Measurements from ENCODE around the gene CHCHD3. TPM values are rescaled to one million over a fixed set of nuclear protein-coding genes. Genes with fewer than 3 reads are reported as not detected.

Gene CHCHD3
- total RNA-seq, 1 experiment from 2014 or later: 100 TPM

DNA sequence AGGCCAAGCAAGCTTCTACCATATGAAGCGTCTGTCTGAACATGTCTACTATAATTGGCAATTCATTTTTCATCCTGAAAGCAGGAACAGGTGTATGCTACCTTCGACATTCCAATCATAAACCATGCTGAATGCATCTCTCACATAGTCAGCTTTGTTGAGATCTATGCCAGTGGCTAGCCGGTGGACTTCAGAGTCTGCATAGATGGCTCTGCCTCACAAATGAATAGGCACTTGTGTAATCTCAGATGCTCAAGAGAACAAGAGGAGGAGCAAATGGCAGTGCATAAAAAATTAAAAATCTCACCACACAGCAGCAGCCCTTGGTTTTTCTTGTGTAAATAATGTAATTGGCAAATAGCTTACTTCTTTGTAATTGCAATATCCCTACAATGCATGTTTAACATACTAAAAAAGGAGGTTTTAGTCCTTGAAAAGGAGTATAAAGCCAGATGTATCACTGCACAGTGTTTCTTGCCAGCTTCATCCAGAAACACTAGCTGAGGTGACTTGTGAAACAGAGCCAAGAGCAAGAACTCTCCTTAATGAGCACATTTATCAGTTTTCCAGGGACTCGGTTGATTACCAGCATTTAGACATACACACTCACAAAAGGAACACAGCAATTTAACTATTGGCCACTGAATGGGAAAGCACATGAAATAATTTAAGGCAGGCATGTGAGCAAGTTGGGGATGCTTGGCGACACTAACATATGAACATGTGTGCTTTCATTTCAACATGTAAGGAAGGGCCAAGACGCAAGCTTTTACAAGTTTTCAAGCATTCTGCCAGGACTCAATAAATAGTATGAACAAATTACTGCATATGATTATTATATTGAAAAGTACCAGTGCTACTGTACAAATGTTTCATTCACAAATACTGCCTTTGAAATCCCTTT is 255.7 kb downstream of the CHCHD3 start:
- ChIA-PET POLR2A (ENCODE audit: unreplicated experiment) (no interaction called here), CTCF (no interaction called here)
- H3K9me2 ChIP-seq (ENCODE audit: insufficient read depth): no peaks in the 10 kb centered on the region; the same call in 1 of the 2 replicates
- no peak overlapping the region for H3K4me3 ChIP-seq
- H2AFZ ChIP-seq: no peak overlapping the region
- no peaks in the 10 kb centered on the region for H3K9me3 ChIP-seq (ENCODE audit: insufficient read depth, low read depth)
- H4K20me1 ChIP-seq (ENCODE audit: insufficient read depth): no peaks in the 10 kb centered on the region
- no peak overlapping the region for H3K27ac ChIP-seq
- TF ChIP-seq EZH2 (IDR thresholded peaks at IDR 0.05; ENCODE audit: low read depth): no peak
- TF ChIP-seq, protein P1, sequence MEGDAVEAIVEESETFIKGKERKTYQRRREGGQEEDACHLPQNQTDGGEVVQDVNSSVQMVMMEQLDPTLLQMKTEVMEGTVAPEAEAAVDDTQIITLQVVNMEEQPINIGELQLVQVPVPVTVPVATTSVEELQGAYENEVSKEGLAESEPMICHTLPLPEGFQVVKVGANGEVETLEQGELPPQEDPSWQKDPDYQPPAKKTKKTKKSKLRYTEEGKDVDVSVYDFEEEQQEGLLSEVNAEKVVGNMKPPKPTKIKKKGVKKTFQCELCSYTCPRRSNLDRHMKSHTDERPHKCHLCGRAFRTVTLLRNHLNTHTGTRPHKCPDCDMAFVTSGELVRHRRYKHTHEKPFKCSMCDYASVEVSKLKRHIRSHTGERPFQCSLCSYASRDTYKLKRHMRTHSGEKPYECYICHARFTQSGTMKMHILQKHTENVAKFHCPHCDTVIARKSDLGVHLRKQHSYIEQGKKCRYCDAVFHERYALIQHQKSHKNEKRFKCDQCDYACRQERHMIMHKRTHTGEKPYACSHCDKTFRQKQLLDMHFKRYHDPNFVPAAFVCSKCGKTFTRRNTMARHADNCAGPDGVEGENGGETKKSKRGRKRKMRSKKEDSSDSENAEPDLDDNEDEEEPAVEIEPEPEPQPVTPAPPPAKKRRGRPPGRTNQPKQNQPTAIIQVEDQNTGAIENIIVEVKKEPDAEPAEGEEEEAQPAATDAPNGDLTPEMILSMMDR (conservative IDR thresholded peaks at IDR 0.05): no peak
- no peaks in the 10 kb centered on the region for H3K27me3 ChIP-seq (ENCODE audit: insufficient read depth, low read depth)
- no peaks in the 10 kb centered on the region for H3K36me3 ChIP-seq (ENCODE audit: low read depth)
- H3K4me1 ChIP-seq (replicated peaks; ENCODE audit: insufficient read depth): no peaks in the 10 kb centered on the region
- no TSS peak for BruUV-seq (replicated peaks)
- intact Hi-C loops (cut with micrococcal nuclease; ENCODE audit: unreplicated experiment): no loop called here
- H3K79me2 ChIP-seq (ENCODE audit: low read depth): no peaks in the 10 kb centered on the region
- no peak overlapping the region for H3K4me2 ChIP-seq
- DNase-seq: no peak
- no peaks in the 10 kb centered on the region for H3F3A ChIP-seq (ENCODE audit: insufficient read depth, low read depth)

DNA sequence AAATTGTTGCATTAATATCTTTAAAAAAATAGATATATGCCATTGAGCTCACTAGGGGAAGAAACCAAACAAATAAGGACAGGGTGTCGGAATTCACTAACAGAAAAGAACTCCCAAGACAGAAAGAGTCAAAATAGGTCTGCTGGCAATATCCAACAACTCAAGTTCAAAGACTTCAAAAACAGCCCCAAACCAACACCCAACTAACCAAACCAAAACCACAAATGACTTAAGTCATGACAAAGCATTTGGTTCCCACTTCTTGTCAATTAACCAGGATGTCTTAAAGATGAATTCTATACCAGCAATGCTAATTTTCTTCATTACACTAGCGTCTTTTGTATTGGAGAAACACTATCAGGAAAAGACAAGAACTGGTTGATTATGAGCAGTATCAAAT is 256.7 kb downstream of the CHCHD3 start:
- Histone ChIP-seq H3K4me1 (replicated peaks; ENCODE audit: insufficient read depth) (no peaks in the 10 kb centered on the region), H3K79me2 (ENCODE audit: low read depth) (no peaks in the 10 kb centered on the region), H3K9me2 (ENCODE audit: insufficient read depth) (no peaks in the 10 kb centered on the region; the same call in 1 of the 2 replicates), H3F3A (ENCODE audit: insufficient read depth, low read depth) (no peaks in the 10 kb centered on the region), H3K4me3 (no peak overlapping the region), H4K20me1 (ENCODE audit: insufficient read depth) (no peaks in the 10 kb centered on the region), H2AFZ (no peak overlapping the region), H3K27ac (no peak overlapping the region), H3K27me3 (ENCODE audit: insufficient read depth, low read depth) (no peaks in the 10 kb centered on the region), H3K36me3 (ENCODE audit: low read depth) (no peaks in the 10 kb centered on the region), H3K4me2 (no peak overlapping the region), H3K9me3 (ENCODE audit: insufficient read depth, low read depth) (no peaks in the 10 kb centered on the region)
- no peak for DNase-seq
- intact Hi-C loops (cut with micrococcal nuclease; ENCODE audit: unreplicated experiment): no loop called here
- no TSS peak for BruUV-seq (replicated peaks)
- POLR2A ChIA-PET (ENCODE audit: unreplicated experiment): no interaction called here
- CTCF ChIA-PET: no interaction called here
- TF ChIP-seq, protein P1 (conservative IDR thresholded peaks at IDR 0.05): no peak
- TF ChIP-seq EZH2 (IDR thresholded peaks at IDR 0.05; ENCODE audit: low read depth): no peak

DNA sequence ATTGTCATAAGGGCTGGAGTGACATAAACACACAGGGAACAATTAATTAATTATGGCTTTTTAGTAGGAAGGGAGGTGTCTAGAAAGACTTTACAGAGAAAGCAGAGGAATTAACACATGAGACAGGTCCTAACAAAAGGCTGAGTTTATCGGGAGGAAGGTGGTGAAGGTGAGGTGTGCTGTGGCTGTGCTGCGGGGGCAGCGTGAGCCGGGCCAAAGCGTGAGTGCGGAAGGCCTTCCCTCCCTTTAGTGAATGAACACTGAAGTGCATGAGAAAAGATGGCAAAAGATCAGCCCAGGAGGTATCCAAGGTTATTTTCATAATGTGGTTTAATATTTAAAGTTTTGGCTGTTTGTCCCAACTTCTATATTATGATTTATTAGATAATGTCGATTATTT is 262.2 kb downstream of the CHCHD3 start:
- H3K4me2 ChIP-seq: no peak overlapping the region
- H3K9me3 ChIP-seq (ENCODE audit: insufficient read depth, low read depth): no peaks in the 10 kb centered on the region
- H3K36me3 ChIP-seq (ENCODE audit: low read depth): no peaks in the 10 kb centered on the region
- ChIA-PET POLR2A (ENCODE audit: unreplicated experiment) (no interaction called here), CTCF (no interaction called here)
- H3K4me1 ChIP-seq (replicated peaks; ENCODE audit: insufficient read depth): no peaks in the 10 kb centered on the region
- H3K4me3 ChIP-seq: no peak overlapping the region
- H3K9me2 ChIP-seq (ENCODE audit: insufficient read depth): no peaks in the 10 kb centered on the region
- H3F3A ChIP-seq (ENCODE audit: insufficient read depth, low read depth): no peaks in the 10 kb centered on the region
- no peak for TF ChIP-seq EZH2 (IDR thresholded peaks at IDR 0.05; ENCODE audit: low read depth)
- TF ChIP-seq, protein P1 (conservative IDR thresholded peaks at IDR 0.05): no peak
- H3K27me3 ChIP-seq (ENCODE audit: insufficient read depth, low read depth): no peaks in the 10 kb centered on the region
- no peaks in the 10 kb centered on the region; the same call in 1 of the 2 replicates for H4K20me1 ChIP-seq (ENCODE audit: insufficient read depth)
- H2AFZ ChIP-seq: no peak overlapping the region
- DNase-seq: no peak
- H3K27ac ChIP-seq: no peak overlapping the region
- intact Hi-C loops (cut with micrococcal nuclease; ENCODE audit: unreplicated experiment): no loop called here
- no peaks in the 10 kb centered on the region for H3K79me2 ChIP-seq (ENCODE audit: low read depth)
- BruUV-seq (replicated peaks): no TSS peak

Measured in PC-9 (cell line).